DOHH2 (cell line): ENCODE results near the gene KRT31.

Source experiments
- EZH2phosphoT487 ChIP-seq: fragments of 200-600 bp; sonication (generic); IDR thresholded peaks from 2 replicates; pipeline ENCODE4 v1.6.1; 2017; ENCODE audit warnings: borderline replicate concordance, mild to moderate bottlenecking, antibody characterized with exemption, low read length, moderate library complexity, mixed read lengths
- TF ChIP-seq, protein P1 (sequence below): fragments of 200-600 bp; sonication (generic); IDR thresholded peaks from one replicate; pipeline ENCODE4 v1.5.1; 2014; ENCODE audit warnings: antibody characterized with exemption, mild to moderate bottlenecking, low read depth, low read length; ENCODE audit not compliant: poor library complexity, severe bottlenecking

DNA sequence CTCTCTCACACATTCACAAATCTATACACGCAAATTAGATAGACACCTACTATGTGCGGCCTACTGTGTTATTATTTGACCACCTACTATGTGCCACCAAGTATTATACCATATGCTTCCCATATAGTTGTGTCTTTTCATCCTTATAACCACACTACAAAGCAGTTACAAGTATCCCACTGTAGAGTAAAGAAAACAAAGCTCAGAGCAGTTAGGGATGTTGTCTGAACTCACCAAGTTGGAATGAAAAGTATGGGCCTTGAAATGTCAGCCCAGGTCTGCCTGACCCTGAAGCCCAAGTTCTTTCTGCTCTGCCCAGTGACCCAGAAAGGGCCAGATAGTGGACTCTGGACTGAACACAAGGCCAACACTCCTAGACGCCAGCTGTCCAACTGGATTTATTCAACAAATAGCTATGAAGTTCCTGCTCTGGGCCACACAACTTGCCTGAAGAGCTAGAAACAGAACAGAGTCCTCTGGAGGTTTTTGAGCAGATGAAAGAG lies 18.5 kb upstream of the KRT31 start:
- TF ChIP-seq, protein P1, sequence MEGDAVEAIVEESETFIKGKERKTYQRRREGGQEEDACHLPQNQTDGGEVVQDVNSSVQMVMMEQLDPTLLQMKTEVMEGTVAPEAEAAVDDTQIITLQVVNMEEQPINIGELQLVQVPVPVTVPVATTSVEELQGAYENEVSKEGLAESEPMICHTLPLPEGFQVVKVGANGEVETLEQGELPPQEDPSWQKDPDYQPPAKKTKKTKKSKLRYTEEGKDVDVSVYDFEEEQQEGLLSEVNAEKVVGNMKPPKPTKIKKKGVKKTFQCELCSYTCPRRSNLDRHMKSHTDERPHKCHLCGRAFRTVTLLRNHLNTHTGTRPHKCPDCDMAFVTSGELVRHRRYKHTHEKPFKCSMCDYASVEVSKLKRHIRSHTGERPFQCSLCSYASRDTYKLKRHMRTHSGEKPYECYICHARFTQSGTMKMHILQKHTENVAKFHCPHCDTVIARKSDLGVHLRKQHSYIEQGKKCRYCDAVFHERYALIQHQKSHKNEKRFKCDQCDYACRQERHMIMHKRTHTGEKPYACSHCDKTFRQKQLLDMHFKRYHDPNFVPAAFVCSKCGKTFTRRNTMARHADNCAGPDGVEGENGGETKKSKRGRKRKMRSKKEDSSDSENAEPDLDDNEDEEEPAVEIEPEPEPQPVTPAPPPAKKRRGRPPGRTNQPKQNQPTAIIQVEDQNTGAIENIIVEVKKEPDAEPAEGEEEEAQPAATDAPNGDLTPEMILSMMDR = no peak
- no peak for TF ChIP-seq EZH2phosphoT487
